ENCODE results near the gene MAT1A.

GRCh38 chr10:80271416-80271815, 18.0 kb downstream of the MAT1A start:
- TF ChIP-seq CTCF (conservative IDR thresholded peaks at IDR 0.05) (no peak), ZFX (IDR thresholded peaks at IDR 0.05) (no peak)

Measured in C4-2B (cell line).